CD4-positive, alpha-beta T cell (primary cell): Measurements from ENCODE around the gene HMMR. TPM values are rescaled to one million over a fixed set of nuclear protein-coding genes. Genes with fewer than 3 reads are reported as not detected.
"Not testable (repeated sequence)": the region's sequence is repeated elsewhere in the genome, so short reads cannot be mapped to it uniquely, and the experiment has no call there.

ENCODE experiments used
- ATAC-seq: fragments of 200-7000 bp; cut with Tn5 transposase; one replicate; pipeline ENCODE4 v1.10.0; 2022; ENCODE audit warnings: mild to moderate bottlenecking; ENCODE audit not compliant: poor library complexity
- CTCF ChIA-PET: fragments of 350-600 bp; sonication (Branson Sonifier 250); formaldehyde crosslinking; loops from one replicate; lab custom pipeline; 2021; ENCODE audit warnings: antibody characterized with exemption, inconsistent platforms; lab: Charles Lee
- POLR2A ChIA-PET: fragments of 350-600 bp; sonication (Branson Sonifier 250); formaldehyde crosslinking; loops from one replicate; lab custom pipeline; 2021; ENCODE audit warnings: antibody characterized with exemption, inconsistent platforms; lab: Charles Lee
- DNase-seq, 14 experiments: peaks; one replicate each; pipeline ENCODE4 v3.0.0-alpha.2; 2013 to 2020; ENCODE audit warnings: mixed read lengths in 2 of 14
- H3K27ac ChIP-seq, 2 donors: one replicate each; pipeline versions ENCODE4 v1.5.1 to v1.7.0; 2013; ENCODE audit warnings: low read length in 2 of 2, low read depth in 1 of 2, mild to moderate bottlenecking in 1 of 2
- H3K27me3 ChIP-seq, 2 experiments: 1 replicate in 1 of 2; 2 replicates in 1 of 2; pipeline versions ENCODE4 v1.6.1 to v1.7.0; 2013; ENCODE audit warnings: low read length in 2 of 2, control low read depth in 1 of 2, mild to moderate bottlenecking in 1 of 2, moderate library complexity in 1 of 2; ENCODE audit not compliant: insufficient read depth in 2 of 2, control insufficient read depth in 1 of 2
- H3K36me3 ChIP-seq: one replicate; pipeline ENCODE4 v1.6.1; 2013; ENCODE audit warnings: low read length, control low read depth; ENCODE audit not compliant: insufficient read depth
- H3K4me1 ChIP-seq: one replicate; pipeline ENCODE4 v1.6.1; 2013; ENCODE audit warnings: low read length, control low read depth; ENCODE audit not compliant: insufficient read depth
- H3K4me3 ChIP-seq: one replicate; pipeline ENCODE4 v1.5.1; 2013; ENCODE audit warnings: mild to moderate bottlenecking, low read length, moderate library complexity
- H3K9me3 ChIP-seq, 2 experiments: 1 replicate in 1 of 2; 2 replicates in 1 of 2; pipeline versions ENCODE4 v1.6.1 to v1.7.0; 2013; ENCODE audit warnings: low read length in 2 of 2, mild to moderate bottlenecking in 2 of 2, control low read depth in 1 of 2, moderate library complexity in 1 of 2; ENCODE audit not compliant: control insufficient read depth in 1 of 2, insufficient read depth in 1 of 2
- H3K27ac Mint-ChIP-seq: one replicate; pipeline ENCODE4 v1.8.0; 2020; ENCODE audit warnings: mixed read lengths
- H3K27me3 Mint-ChIP-seq: one replicate; pipeline ENCODE4 v1.8.0; 2021; ENCODE audit warnings: mixed read lengths
- H3K36me3 Mint-ChIP-seq: one replicate; pipeline ENCODE4 v1.8.0; 2021; ENCODE audit warnings: low read depth, mixed read lengths
- H3K4me1 Mint-ChIP-seq: one replicate; pipeline ENCODE4 v1.8.0; 2021; ENCODE audit warnings: low read depth, mixed read lengths
- H3K4me3 Mint-ChIP-seq: one replicate; pipeline ENCODE4 v1.8.0; 2020; ENCODE audit warnings: mild to moderate bottlenecking, mixed read lengths
- H3K9me3 Mint-ChIP-seq: one replicate; pipeline ENCODE4 v1.8.0; 2020; ENCODE audit warnings: mixed read lengths
- CTCF ChIP-seq: fragments of 200-600 bp; IDR thresholded peaks from one replicate; pipeline ENCODE4 v1.8.0; 2022; ENCODE audit warnings: antibody characterized with exemption, mild to moderate bottlenecking
- intact Hi-C, 2 experiments: fragments of 100-400 bp; cut with DNase I in 1 of 2; cut with micrococcal nuclease in 1 of 2; formaldehyde crosslinking; loops; one replicate each; pipeline versions ENCODE4 v1.15.1 to v1.9.0; 2023 to 2025; cut with DNase I, micrococcal nuclease
- polyA plus RNA-seq, 2 donors: library from polyadenylated mRNA; unstranded; fragments of 120-200 nt; gene quantifications; one replicate each; pipeline ENCODE4 v1.2.1, GENCODE V29; 2013
- total RNA-seq, 174 experiments: library from RNA in 2 of 174; stranded (reverse) in 2 of 174; gene quantifications; one replicate each; pipeline ENCODE4 v1.2.3 and lab custom pipeline; 2021 to 2026

The HMMR gene, protein sequence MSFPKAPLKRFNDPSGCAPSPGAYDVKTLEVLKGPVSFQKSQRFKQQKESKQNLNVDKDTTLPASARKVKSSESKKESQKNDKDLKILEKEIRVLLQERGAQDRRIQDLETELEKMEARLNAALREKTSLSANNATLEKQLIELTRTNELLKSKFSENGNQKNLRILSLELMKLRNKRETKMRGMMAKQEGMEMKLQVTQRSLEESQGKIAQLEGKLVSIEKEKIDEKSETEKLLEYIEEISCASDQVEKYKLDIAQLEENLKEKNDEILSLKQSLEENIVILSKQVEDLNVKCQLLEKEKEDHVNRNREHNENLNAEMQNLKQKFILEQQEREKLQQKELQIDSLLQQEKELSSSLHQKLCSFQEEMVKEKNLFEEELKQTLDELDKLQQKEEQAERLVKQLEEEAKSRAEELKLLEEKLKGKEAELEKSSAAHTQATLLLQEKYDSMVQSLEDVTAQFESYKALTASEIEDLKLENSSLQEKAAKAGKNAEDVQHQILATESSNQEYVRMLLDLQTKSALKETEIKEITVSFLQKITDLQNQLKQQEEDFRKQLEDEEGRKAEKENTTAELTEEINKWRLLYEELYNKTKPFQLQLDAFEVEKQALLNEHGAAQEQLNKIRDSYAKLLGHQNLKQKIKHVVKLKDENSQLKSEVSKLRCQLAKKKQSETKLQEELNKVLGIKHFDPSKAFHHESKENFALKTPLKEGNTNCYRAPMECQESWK
- under 1 TPM; 0.42 to 0.74 TPM for total RNA-seq
- 0.83 TPM for polyA plus RNA-seq (2013, experiment 1 of 2)
- polyA plus RNA-seq (2013, experiment 2 of 2): 1.6 TPM
- 0 to 172 (median 0.94) reads per million in 172 experiments for total RNA-seq (lab: John Stamatoyannopoulos, UW)

DNA sequence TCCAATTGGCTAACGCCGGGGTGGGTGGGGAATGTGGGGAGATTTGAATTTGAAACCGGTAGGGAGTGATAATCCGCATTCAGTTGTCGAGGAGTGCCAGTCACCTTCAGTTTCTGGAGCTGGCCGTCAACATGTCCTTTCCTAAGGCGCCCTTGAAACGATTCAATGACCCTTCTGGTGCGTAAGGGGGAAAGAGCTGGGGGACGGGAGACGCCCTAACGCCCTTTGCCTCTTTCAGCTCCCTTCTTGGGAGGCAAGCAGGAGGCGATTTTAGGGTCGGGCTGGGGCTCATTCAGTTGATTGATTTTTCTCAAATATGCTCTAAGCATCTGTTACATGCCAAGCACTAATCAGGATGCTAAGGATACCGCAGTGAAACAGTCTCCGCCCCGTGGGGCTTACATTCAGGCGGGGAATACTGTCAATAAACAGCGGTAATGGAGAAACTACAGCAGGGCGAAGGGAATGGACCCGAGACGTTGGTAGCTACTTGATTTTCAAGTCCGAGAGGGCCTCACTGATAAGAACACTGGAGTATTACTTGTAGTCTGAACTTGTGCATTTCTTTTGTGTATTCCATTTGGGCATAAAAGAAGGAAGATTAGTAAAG lies at the start of gene HMMR:
HMMR (plus strand) TSS at position 71 of the 610 bp plus-strand sequence; CDS start at position 132, 61 bp downstream.
- POLR2A ChIA-PET: interaction anchor here (0.7 to 6.1 kb wide), 15 partner anchors 9 to 60 kb away, joined by 3 to 343 read pairs (median 6); partner anchors contain the start of genes CCNG1 and MAT2B
- peak within 1 kb of the TSS; percentile 95 for H3K4me3 Mint-ChIP-seq

GRCh38 chr5:163415673-163416072 lies 44.8 kb upstream of the HMMR start:
- ATAC-seq, H3K4me3 Mint-ChIP-seq, CTCF ChIA-PET, H3K36me3 ChIP-seq, H3K4me3 ChIP-seq, H3K9me3 Mint-ChIP-seq, H3K27ac ChIP-seq, H3K4me1 Mint-ChIP-seq, DNase-seq, intact Hi-C loops, H3K9me3 ChIP-seq, H3K36me3 Mint-ChIP-seq, H3K4me1 ChIP-seq, H3K27ac Mint-ChIP-seq: not testable (repeated sequence)
- peaks cover 54% of the 10 kb centered on the region for H3K27me3 Mint-ChIP-seq
- POLR2A ChIA-PET: interaction anchor here (0.6 kb wide), 1 partner anchor 177 kb away, joined by 3 read pairs; no protein-coding TSS in a partner anchor
- H3K27me3 ChIP-seq: peaks cover 3 to 15% of the 10 kb centered on the region in 2 experiments

More for the DNA sequence above, at the start of gene HMMR:
- H3K36me3 Mint-ChIP-seq: peaks cover 35% of the 10 kb centered on the region
- ATAC-seq: no peak
- CTCF ChIA-PET: interaction anchor here (1.3 to 2.9 kb wide), 6 partner anchors 18 to 53 kb away, joined by 4 to 17 read pairs (median 8); partner anchors contain the start of gene MAT2B
- peak in 1 of 14 experiments; percentile 42 for DNase-seq
- intact Hi-C loops: loop anchor here (1.0 to 2.0 kb wide), 3 partner anchors 23 to 45 kb away; partner anchors contain the start of genes MAT2B (in 2 of the 2) and CCNG1 (in 1 of the 2)
- H3K4me1 Mint-ChIP-seq: peaks cover 55% of the 10 kb centered on the region
- Histone ChIP-seq H3K36me3 (peaks cover 5% of the 10 kb centered on the region), H3K27me3 (no peaks in the 10 kb centered on the region), H3K27ac (peak within 1 kb of the TSS; percentile 93 to 97), H3K9me3 (no peaks in the 10 kb centered on the region), H3K4me1 (peaks cover 23% of the 10 kb centered on the region), H3K4me3 (peak within 1 kb of the TSS; percentile 74)
- H3K9me3 Mint-ChIP-seq: no peaks in the 10 kb centered on the region
- H3K27me3 Mint-ChIP-seq: no peaks in the 10 kb centered on the region
- no peak for TF ChIP-seq CTCF
- peak within 1 kb of the TSS; percentile 99 for H3K27ac Mint-ChIP-seq

GRCh38 chr5:163424836-163425235 lies 35.6 kb upstream of the HMMR start:
- no peak overlapping the region for H3K4me3 ChIP-seq
- no peak overlapping the region for H3K27ac ChIP-seq
- intact Hi-C loops: no loop called here
- no peak for DNase-seq
- H3K27me3 ChIP-seq: no peaks in the 10 kb centered on the region
- no peaks in the 10 kb centered on the region for H3K9me3 ChIP-seq
- no peaks in the 10 kb centered on the region for H3K36me3 ChIP-seq
- Mint-ChIP-seq H3K36me3 (no peaks in the 10 kb centered on the region), H3K27ac (no peak overlapping the region), H3K4me3 (no peak overlapping the region), H3K27me3 (peaks cover 6% of the 10 kb centered on the region), H3K9me3 (no peaks in the 10 kb centered on the region), H3K4me1 (no peaks in the 10 kb centered on the region)
- TF ChIP-seq CTCF: no peak
- ChIA-PET POLR2A (no interaction called here), CTCF (no interaction called here)
- no peaks in the 10 kb centered on the region for H3K4me1 ChIP-seq
- no peak for ATAC-seq

- H3K27me3 Mint-ChIP-seq, H3K36me3 ChIP-seq, H3K4me1 Mint-ChIP-seq, H3K4me3 Mint-ChIP-seq, POLR2A ChIA-PET, intact Hi-C loops, DNase-seq, CTCF ChIA-PET, H3K27ac Mint-ChIP-seq, H3K9me3 Mint-ChIP-seq, H3K27ac ChIP-seq, H3K4me1 ChIP-seq, H3K36me3 Mint-ChIP-seq, H3K4me3 ChIP-seq, ATAC-seq, H3K9me3 ChIP-seq, H3K27me3 ChIP-seq: not testable (repeated sequence)
Measured at GRCh38 chr5:163426128-163426527, 34.3 kb upstream of the HMMR start.
